ENCODE measurements around the gene EXOC3L2.

Gene EXOC3L2

DNA sequence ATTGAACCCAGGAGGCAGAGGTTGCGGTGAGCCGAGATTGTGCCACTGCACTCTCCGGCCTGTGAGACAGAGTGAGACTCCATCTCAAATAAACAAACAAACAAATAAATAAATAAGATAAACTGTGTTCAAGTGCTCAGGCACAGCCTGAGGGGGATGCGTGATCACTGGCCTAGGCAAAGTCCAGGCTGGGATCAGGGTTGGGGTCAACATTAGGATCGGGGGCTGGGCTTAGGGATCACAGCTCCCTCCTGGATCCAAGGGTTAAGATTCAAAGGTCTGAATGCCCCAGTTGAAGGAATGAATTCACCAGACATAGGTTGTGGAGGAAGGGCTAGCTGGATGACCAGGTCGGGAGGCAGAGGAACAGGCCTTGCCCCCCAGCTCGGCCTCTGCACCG lies 1.9 kb upstream of the EXOC3L2 start:
- POLR2A ChIA-PET = no interaction called here
- TF ChIP-seq, protein P1, sequence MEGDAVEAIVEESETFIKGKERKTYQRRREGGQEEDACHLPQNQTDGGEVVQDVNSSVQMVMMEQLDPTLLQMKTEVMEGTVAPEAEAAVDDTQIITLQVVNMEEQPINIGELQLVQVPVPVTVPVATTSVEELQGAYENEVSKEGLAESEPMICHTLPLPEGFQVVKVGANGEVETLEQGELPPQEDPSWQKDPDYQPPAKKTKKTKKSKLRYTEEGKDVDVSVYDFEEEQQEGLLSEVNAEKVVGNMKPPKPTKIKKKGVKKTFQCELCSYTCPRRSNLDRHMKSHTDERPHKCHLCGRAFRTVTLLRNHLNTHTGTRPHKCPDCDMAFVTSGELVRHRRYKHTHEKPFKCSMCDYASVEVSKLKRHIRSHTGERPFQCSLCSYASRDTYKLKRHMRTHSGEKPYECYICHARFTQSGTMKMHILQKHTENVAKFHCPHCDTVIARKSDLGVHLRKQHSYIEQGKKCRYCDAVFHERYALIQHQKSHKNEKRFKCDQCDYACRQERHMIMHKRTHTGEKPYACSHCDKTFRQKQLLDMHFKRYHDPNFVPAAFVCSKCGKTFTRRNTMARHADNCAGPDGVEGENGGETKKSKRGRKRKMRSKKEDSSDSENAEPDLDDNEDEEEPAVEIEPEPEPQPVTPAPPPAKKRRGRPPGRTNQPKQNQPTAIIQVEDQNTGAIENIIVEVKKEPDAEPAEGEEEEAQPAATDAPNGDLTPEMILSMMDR (IDR thresholded peaks at IDR 0.05; ENCODE audit: insufficient read depth, low read length, missing control alignments) = no peak
- DNase-seq (ENCODE audit: low read depth, low spot score) = no peak
- H3K4me3 ChIP-seq (ENCODE audit: low read depth, low read length) = no peak overlapping the region
- CTCF ChIA-PET = interaction anchor here (1.0 to 1.5 kb wide), 5 partner anchors 47 to 230 kb away, joined by 3 to 4 read pairs (median 3); no protein-coding TSS in a partner anchor

DNA sequence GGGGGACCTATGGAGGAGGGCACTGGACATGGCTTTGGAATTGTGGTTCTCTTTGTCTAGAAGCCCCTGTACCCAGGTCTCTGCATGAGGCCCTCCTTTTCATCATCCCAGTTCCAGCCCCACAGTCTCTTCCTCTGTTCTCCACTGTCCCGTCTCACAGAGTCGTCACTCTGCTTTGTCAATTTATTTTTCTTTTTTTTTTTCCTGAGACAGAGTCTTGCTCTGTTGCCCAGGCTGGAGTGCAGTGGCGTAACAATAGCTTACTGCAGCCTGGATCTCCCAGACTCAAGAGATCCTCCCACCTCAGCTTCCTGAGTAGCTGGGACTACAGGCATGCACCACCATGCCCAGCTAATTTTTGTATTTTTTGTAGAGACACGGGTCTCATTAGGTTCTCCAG lies 619 bp upstream of the EXOC3L2 start:
- POLR2A ChIA-PET = no interaction called here
- TF ChIP-seq, protein P1 (IDR thresholded peaks at IDR 0.05; ENCODE audit: insufficient read depth, low read length, missing control alignments) = no peak
- no peak overlapping the region for H3K4me3 ChIP-seq (ENCODE audit: low read depth, low read length)
- DNase-seq (ENCODE audit: low read depth, low spot score) = no peak
- CTCF ChIA-PET = interaction anchor here (0.6 kb wide), 1 partner anchor 17 kb away, joined by 3 read pairs; no protein-coding TSS in a partner anchor

DNA sequence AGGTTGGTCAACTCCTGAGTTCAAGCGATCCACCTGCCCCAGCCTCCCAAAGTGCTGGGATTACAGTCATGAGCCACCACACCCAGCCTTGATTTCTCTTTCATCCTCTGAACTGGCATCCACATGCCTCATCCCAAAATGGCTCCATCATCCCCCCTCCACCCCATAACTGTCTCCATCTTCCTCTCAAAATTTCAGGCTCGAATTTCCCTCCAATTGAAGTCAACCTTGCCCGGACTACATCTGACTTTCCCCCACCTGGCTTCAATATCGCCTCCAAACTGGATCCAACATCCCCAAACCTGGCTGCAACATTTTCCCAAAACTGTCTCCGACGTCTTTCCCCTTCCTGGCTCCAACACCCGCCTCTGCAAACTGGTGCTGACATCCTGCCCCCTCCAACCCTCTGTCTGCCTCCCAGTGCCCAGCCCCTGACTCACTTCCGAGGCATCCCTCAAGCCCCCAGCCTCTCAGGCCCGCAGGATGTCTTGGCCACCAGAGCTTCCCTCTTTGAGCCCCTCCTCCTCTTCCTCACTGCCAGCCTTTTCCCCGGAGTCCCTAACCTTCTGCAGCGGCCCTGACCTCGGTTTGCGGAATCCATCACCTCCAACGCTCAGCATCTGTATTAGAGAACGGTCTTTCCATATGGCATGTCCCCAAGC lies 943 bp downstream of the EXOC3L2 start:
- TF ChIP-seq, protein P1 (IDR thresholded peaks at IDR 0.05; ENCODE audit: insufficient read depth, low read length, missing control alignments) = no peak
- CTCF ChIA-PET = no interaction called here
- no peak overlapping the region for H3K4me3 ChIP-seq (ENCODE audit: low read depth, low read length)
- POLR2A ChIA-PET = no interaction called here
- no peak for DNase-seq (ENCODE audit: low read depth, low spot score)

DNA sequence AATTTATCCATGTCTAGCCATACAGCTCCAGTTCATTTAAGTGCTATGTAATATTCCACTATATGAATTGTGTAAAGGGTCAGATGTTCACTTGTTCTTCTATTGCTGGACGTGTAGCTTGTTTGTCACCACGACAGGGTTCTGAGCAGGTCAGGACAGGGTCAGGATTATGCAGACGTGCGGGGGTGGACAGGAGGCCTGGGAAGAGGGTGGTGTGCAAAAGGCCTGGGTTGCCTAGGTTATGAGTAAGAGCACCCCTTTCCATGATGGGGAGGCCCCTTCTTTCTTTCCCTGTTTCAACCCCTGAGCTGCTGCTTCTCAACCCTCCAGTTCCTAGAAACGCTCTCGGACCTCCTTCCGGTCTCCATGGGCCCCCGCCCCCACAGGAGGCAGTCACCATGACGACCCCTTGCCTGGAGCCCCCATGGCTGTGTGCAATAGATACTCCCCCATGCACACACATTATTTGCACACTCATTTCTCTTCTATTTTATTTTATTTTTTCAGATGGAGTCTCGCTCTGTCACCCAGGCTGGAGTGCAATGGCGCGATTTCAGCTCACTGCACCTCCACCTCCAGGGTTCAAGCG lies 2.0 kb downstream of the EXOC3L2 start:
- H3K4me3 ChIP-seq (ENCODE audit: low read depth, low read length) = no peak overlapping the region
- TF ChIP-seq, protein P1 (IDR thresholded peaks at IDR 0.05; ENCODE audit: insufficient read depth, low read length, missing control alignments) = no peak
- CTCF ChIA-PET = interaction anchor here (1.5 kb wide), 1 partner anchor 43 kb away, joined by 7 read pairs; no protein-coding TSS in a partner anchor
- DNase-seq (ENCODE audit: low read depth, low spot score) = no peak
- POLR2A ChIA-PET = no interaction called here

DNA sequence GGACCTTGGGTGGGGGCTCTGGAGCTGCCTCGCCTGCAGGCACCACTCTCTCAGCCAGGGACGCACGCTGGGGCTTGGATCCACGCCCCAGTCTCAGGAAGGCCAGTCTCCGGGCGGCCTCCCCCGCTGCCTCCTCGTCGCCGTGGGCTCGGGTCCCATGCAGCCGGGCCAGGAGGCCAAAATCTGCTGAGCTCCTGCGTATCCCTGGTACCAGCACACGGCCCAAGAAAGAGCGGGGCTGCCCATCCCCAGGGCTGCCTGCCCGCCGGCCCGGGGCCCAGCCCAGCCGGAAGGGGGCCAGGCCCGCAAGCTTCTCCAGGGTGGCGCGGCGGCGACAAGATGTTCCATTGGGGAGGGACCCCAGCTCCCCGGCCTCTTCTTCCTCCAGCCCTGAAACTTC lies 6.7 kb downstream of the EXOC3L2 start:
- TF ChIP-seq, protein P1 (IDR thresholded peaks at IDR 0.05; ENCODE audit: insufficient read depth, low read length, missing control alignments) = no peak
- POLR2A ChIA-PET = no interaction called here
- no peak overlapping the region for H3K4me3 ChIP-seq (ENCODE audit: low read depth, low read length)
- no peak for DNase-seq (ENCODE audit: low read depth, low spot score)
- CTCF ChIA-PET = interaction anchor here (0.6 to 2.5 kb wide), 2 partner anchors 11 to 38 kb away, joined by 3 to 12 read pairs; no protein-coding TSS in a partner anchor

DNA sequence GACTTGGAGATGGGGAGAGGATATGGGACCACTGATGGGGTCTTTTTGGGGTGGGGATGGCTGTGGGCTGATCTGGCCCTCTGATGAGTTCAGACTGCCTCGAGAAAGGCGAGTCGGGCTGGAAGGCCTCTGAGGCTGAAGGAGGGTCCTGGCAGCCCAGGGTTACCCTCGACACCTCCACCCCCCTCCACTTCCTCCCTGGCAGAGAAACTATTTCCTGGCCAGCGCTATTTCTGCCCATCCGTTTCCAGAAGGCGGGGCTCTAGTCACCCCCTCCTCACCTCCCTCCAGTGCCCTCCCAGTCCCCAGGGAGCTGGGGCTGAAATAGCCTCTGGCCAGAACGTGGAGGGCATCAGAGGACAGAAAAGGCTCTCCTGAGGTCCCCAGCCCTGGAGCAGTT lies 9.7 kb downstream of the EXOC3L2 start:
- DNase-seq (ENCODE audit: low read depth, low spot score) = no peak
- H3K4me3 ChIP-seq (ENCODE audit: low read depth, low read length) = no peak overlapping the region
- TF ChIP-seq, protein P1 (IDR thresholded peaks at IDR 0.05; ENCODE audit: insufficient read depth, low read length, missing control alignments) = no peak
- ChIA-PET CTCF (no interaction called here), POLR2A (no interaction called here)
